Memory B cell (primary cell): ENCODE data around the gene FOXK1.
"Not testable (repeated sequence)": the region's sequence is repeated elsewhere in the genome, so short reads cannot be mapped to it uniquely, and the experiment has no call there.

Experiments
- ATAC-seq: fragments of 150-1000 bp; cut with Tn5 transposase; 2 replicates; pipeline ENCODE4 v1.10.0; 2021; ENCODE audit warnings: low read depth, mild to moderate bottlenecking, moderate library complexity
- DNase-seq, 2 donors: peaks; one replicate each; pipeline ENCODE4 v3.0.0; 2022; ENCODE audit warnings: low spot score in 2 of 2
- H3K27ac Mint-ChIP-seq: one replicate; pipeline ENCODE4 v1.8.0; 2022; ENCODE audit warnings: mild to moderate bottlenecking, moderate library complexity, mixed read lengths
- H3K27me3 Mint-ChIP-seq: one replicate; pipeline ENCODE4 v1.8.0; 2022; ENCODE audit warnings: mixed read lengths
- H3K36me3 Mint-ChIP-seq: one replicate; pipeline ENCODE4 v1.8.0; 2022; ENCODE audit warnings: mild to moderate bottlenecking, mixed read lengths
- H3K4me1 Mint-ChIP-seq: one replicate; pipeline ENCODE4 v1.8.0; 2022; ENCODE audit warnings: mixed read lengths
- H3K4me3 Mint-ChIP-seq: one replicate; pipeline ENCODE4 v1.8.0; 2022; ENCODE audit warnings: mild to moderate bottlenecking, moderate library complexity, mixed read lengths
- H3K9me3 Mint-ChIP-seq: one replicate; pipeline ENCODE4 v1.8.0; 2022; ENCODE audit warnings: mixed read lengths

Gene FOXK1

GRCh38 chr7:4786015-4786414 is 103.9 kb downstream of the FOXK1 start:
- no peaks in the 10 kb centered on the region for H3K4me1 Mint-ChIP-seq
- H3K27me3 Mint-ChIP-seq, result no peaks in the 10 kb centered on the region
- DNase-seq (no peak), ATAC-seq (no peak)
- H3K4me3 Mint-ChIP-seq, result no peak overlapping the region
- H3K27ac Mint-ChIP-seq, result no peak overlapping the region
- H3K9me3 Mint-ChIP-seq, result no peaks in the 10 kb centered on the region
- H3K36me3 Mint-ChIP-seq, result peaks cover 15% of the 10 kb centered on the region

- no peaks in the 10 kb centered on the region for H3K9me3 Mint-ChIP-seq
- H3K27ac Mint-ChIP-seq, result no peak overlapping the region
- ATAC-seq (no peak), DNase-seq (no peak)
- H3K27me3 Mint-ChIP-seq, result no peaks in the 10 kb centered on the region
- H3K4me1 Mint-ChIP-seq, result no peaks in the 10 kb centered on the region
- peaks cover 12% of the 10 kb centered on the region for H3K36me3 Mint-ChIP-seq
- no peak overlapping the region for H3K4me3 Mint-ChIP-seq
These were observed 105.4 kb downstream of the FOXK1 start for GRCh38 chr7:4787541-4787940.

GRCh38 chr7:4787947-4788626 is 106.0 kb downstream of the FOXK1 start:
- Mint-ChIP-seq H3K36me3 (peaks cover 12% of the 10 kb centered on the region), H3K27me3 (no peaks in the 10 kb centered on the region), H3K4me3 (no peak overlapping the region), H3K4me1 (no peaks in the 10 kb centered on the region), H3K9me3 (no peaks in the 10 kb centered on the region), H3K27ac (no peak overlapping the region)
- DNase-seq (no peak), ATAC-seq (no peak)

GRCh38 chr7:4788627-4789189 is 106.6 kb downstream of the FOXK1 start:
- no peaks in the 10 kb centered on the region for H3K4me1 Mint-ChIP-seq
- ATAC-seq, result no peak
- DNase-seq, result no peak
- no peak overlapping the region for H3K4me3 Mint-ChIP-seq
- no peaks in the 10 kb centered on the region for H3K27me3 Mint-ChIP-seq
- H3K36me3 Mint-ChIP-seq, result peaks cover 12% of the 10 kb centered on the region
- no peak overlapping the region for H3K27ac Mint-ChIP-seq
- H3K9me3 Mint-ChIP-seq, result no peaks in the 10 kb centered on the region

GRCh38 chr7:4789194-4790077 is 107.3 kb downstream of the FOXK1 start:
- peaks cover 12% of the 10 kb centered on the region for H3K36me3 Mint-ChIP-seq
- no peaks in the 10 kb centered on the region for H3K27me3 Mint-ChIP-seq
- no peak overlapping the region for H3K4me3 Mint-ChIP-seq
- no peak for DNase-seq
- H3K9me3 Mint-ChIP-seq, result no peaks in the 10 kb centered on the region
- ATAC-seq, result no peak
- H3K4me1 Mint-ChIP-seq, result no peaks in the 10 kb centered on the region
- H3K27ac Mint-ChIP-seq, result no peak overlapping the region

GRCh38 chr7:4790078-4790465 is 108.0 kb downstream of the FOXK1 start:
- ATAC-seq (no peak), DNase-seq (no peak)
- H3K4me1 Mint-ChIP-seq, result no peaks in the 10 kb centered on the region
- no peaks in the 10 kb centered on the region for H3K27me3 Mint-ChIP-seq
- H3K4me3 Mint-ChIP-seq, result no peak overlapping the region
- peaks cover 12% of the 10 kb centered on the region for H3K36me3 Mint-ChIP-seq
- H3K27ac Mint-ChIP-seq, result no peak overlapping the region
- no peaks in the 10 kb centered on the region for H3K9me3 Mint-ChIP-seq

- no peaks in the 10 kb centered on the region for H3K9me3 Mint-ChIP-seq
- H3K36me3 Mint-ChIP-seq, result peaks cover 12% of the 10 kb centered on the region
- H3K4me3 Mint-ChIP-seq, result no peak overlapping the region
These were observed 108.5 kb downstream of the FOXK1 start for GRCh38 chr7:4790516-4790991.

GRCh38 chr7:4791101-4791737 is 109.1 kb downstream of the FOXK1 start:
- no peak for DNase-seq
- Mint-ChIP-seq H3K4me3 (no peak overlapping the region), H3K36me3 (peaks cover 12% of the 10 kb centered on the region)

More at GRCh38 chr7:4790516-4790991, 108.5 kb downstream of the FOXK1 start:
- no peak overlapping the region for H3K27ac Mint-ChIP-seq
- no peak for ATAC-seq
- DNase-seq, result no peak
- no peaks in the 10 kb centered on the region for H3K4me1 Mint-ChIP-seq
- H3K27me3 Mint-ChIP-seq, result no peaks in the 10 kb centered on the region

GRCh38 chr7:4791738-4792536 is 109.8 kb downstream of the FOXK1 start:
- Mint-ChIP-seq H3K4me3 (peak overlapping the region; percentile 37), H3K4me1 (no peaks in the 10 kb centered on the region), H3K36me3 (peaks cover 10% of the 10 kb centered on the region), H3K27ac (no peak overlapping the region), H3K27me3 (no peaks in the 10 kb centered on the region), H3K9me3 (no peaks in the 10 kb centered on the region)
- ATAC-seq, result peak; percentile 86
- peak; percentile 71 to 82 for DNase-seq

More at GRCh38 chr7:4791101-4791737, 109.1 kb downstream of the FOXK1 start:
- H3K9me3 Mint-ChIP-seq, result no peaks in the 10 kb centered on the region
- ATAC-seq, result no peak
- no peaks in the 10 kb centered on the region for H3K4me1 Mint-ChIP-seq
- H3K27me3 Mint-ChIP-seq, result no peaks in the 10 kb centered on the region
- no peak overlapping the region for H3K27ac Mint-ChIP-seq

- ATAC-seq, result peak; percentile 22
- no peak for DNase-seq
These were observed 110.5 kb downstream of the FOXK1 start for GRCh38 chr7:4792537-4793126.

GRCh38 chr7:4793385-4793993 is 111.4 kb downstream of the FOXK1 start:
- not testable (repeated sequence) for H3K9me3 Mint-ChIP-seq, ATAC-seq, H3K27ac Mint-ChIP-seq, DNase-seq, H3K27me3 Mint-ChIP-seq, H3K4me1 Mint-ChIP-seq, H3K36me3 Mint-ChIP-seq
- peak overlapping the region; percentile 8 for H3K4me3 Mint-ChIP-seq

More at GRCh38 chr7:4792537-4793126, 110.5 kb downstream of the FOXK1 start:
- H3K4me3 Mint-ChIP-seq, result peak overlapping the region; percentile 37
- H3K9me3 Mint-ChIP-seq, result no peaks in the 10 kb centered on the region
- no peaks in the 10 kb centered on the region for H3K4me1 Mint-ChIP-seq
- no peaks in the 10 kb centered on the region for H3K27me3 Mint-ChIP-seq
- H3K36me3 Mint-ChIP-seq, result peaks cover 10% of the 10 kb centered on the region
- H3K27ac Mint-ChIP-seq, result no peak overlapping the region

GRCh38 chr7:4794171-4794570 is 112.1 kb downstream of the FOXK1 start:
- not testable (repeated sequence) for H3K9me3 Mint-ChIP-seq, H3K4me3 Mint-ChIP-seq, ATAC-seq, DNase-seq, H3K4me1 Mint-ChIP-seq, H3K36me3 Mint-ChIP-seq, H3K27me3 Mint-ChIP-seq, H3K27ac Mint-ChIP-seq
